ENCODE data around the gene ZNF536. TPM values are rescaled to one million over a fixed set of nuclear protein-coding genes. Genes with fewer than 3 reads are reported as not detected.

Gene ZNF536
- total RNA-seq, 1 donor from 2014 or later, result 0.43 TPM

DNA sequence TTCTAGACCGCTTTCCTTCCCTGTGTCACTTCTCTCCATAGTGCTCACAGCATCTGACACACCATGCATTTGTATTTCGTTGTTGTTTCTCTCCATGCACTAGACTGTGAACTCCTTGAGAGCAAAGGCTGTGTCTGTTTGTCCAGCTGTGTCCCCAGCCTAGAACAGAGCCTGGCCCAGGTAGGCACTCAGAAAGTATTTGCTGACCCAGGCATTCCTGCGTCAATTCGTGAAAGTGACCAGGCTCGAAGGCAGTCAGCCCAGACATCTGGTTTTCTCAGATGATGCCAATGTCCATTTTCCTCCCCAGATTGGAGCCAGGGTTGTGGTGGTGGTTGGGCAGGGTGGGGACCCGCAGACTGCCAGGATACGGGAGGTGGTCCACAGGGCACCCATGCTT lies 164.8 kb downstream of the ZNF536 start:
- H4K20me1 ChIP-seq (ENCODE audit: insufficient read depth, low read length), result no peaks in the 10 kb centered on the region
- Mint-ChIP-seq H3K9me3 (ENCODE audit: unreplicated experiment) (peaks cover 6% of the 10 kb centered on the region), H3K4me1 (ENCODE audit: low read depth, unreplicated experiment) (no peaks in the 10 kb centered on the region), H3K4me3 (ENCODE audit: unreplicated experiment) (no peak overlapping the region), H3K27ac (ENCODE audit: unreplicated experiment) (no peak overlapping the region), H3K36me3 (ENCODE audit: low read depth, unreplicated experiment) (no peaks in the 10 kb centered on the region), H3K27me3 (ENCODE audit: low read depth, unreplicated experiment) (peaks cover 38% of the 10 kb centered on the region)
- no peak overlapping the region for H3K9ac ChIP-seq (ENCODE audit: low read length)
- no peak overlapping the region for H2AFZ ChIP-seq (ENCODE audit: low read depth, low read length)
- no peaks in the 10 kb centered on the region for H3K79me2 ChIP-seq (ENCODE audit: insufficient read depth, low read length)
- H3K4me1 ChIP-seq (ENCODE audit: insufficient read depth, low read length), result no peaks in the 10 kb centered on the region
- no peak overlapping the region for H3K4me2 ChIP-seq (ENCODE audit: low read length)
- no peak overlapping the region for H3K27ac ChIP-seq (ENCODE audit: low read depth, low read length)
- FAIRE-seq, result no peak
- H3K36me3 ChIP-seq (ENCODE audit: insufficient read depth, low read length), result no peaks in the 10 kb centered on the region
- no peaks in the 10 kb centered on the region for H3K27me3 ChIP-seq (ENCODE audit: insufficient read depth, low read length)
- no peaks in the 10 kb centered on the region for H3K9me3 ChIP-seq (ENCODE audit: insufficient read depth, low read depth, low read length)
- H3K4me3 ChIP-seq (ENCODE audit: insufficient read depth, low read depth, low read length), result no peak overlapping the region
- no peak for DNase-seq (ENCODE audit: low read depth)
- no peak for TF ChIP-seq EZH2 (IDR thresholded peaks at IDR 0.05; ENCODE audit: insufficient read depth, low read length)
- TF ChIP-seq CTCF (IDR thresholded peaks at IDR 0.05; ENCODE audit: insufficient read depth, low read depth, low read length), result no peak

GRCh38 chr19:30539315-30539714 lies 167.1 kb downstream of the ZNF536 start:
- FAIRE-seq, result no peak
- no peaks in the 10 kb centered on the region for H3K4me1 Mint-ChIP-seq (ENCODE audit: low read depth, unreplicated experiment)

More at GRCh38 chr19:30539315-30539714, 167.1 kb downstream of the ZNF536 start:
- no peak overlapping the region for H2AFZ ChIP-seq (ENCODE audit: low read depth, low read length)
- Mint-ChIP-seq H3K9me3 (ENCODE audit: unreplicated experiment) (peaks cover 6% of the 10 kb centered on the region), H3K27me3 (ENCODE audit: low read depth, unreplicated experiment) (peaks cover 39% of the 10 kb centered on the region), H3K36me3 (ENCODE audit: low read depth, unreplicated experiment) (no peaks in the 10 kb centered on the region), H3K4me3 (ENCODE audit: unreplicated experiment) (no peak overlapping the region), H3K27ac (ENCODE audit: unreplicated experiment) (no peak overlapping the region)
- H4K20me1 ChIP-seq (ENCODE audit: insufficient read depth, low read length), result no peaks in the 10 kb centered on the region
- H3K36me3 ChIP-seq (ENCODE audit: insufficient read depth, low read length), result no peaks in the 10 kb centered on the region
- H3K27me3 ChIP-seq (ENCODE audit: insufficient read depth, low read length), result no peaks in the 10 kb centered on the region
- no peak overlapping the region for H3K4me2 ChIP-seq (ENCODE audit: low read length)
- H3K4me3 ChIP-seq (ENCODE audit: insufficient read depth, low read depth, low read length), result no peak overlapping the region
- no peaks in the 10 kb centered on the region for H3K79me2 ChIP-seq (ENCODE audit: insufficient read depth, low read length)
- H3K4me1 ChIP-seq (ENCODE audit: insufficient read depth, low read length), result no peaks in the 10 kb centered on the region
- H3K9ac ChIP-seq (ENCODE audit: low read length), result no peak overlapping the region
- TF ChIP-seq CTCF (IDR thresholded peaks at IDR 0.05; ENCODE audit: insufficient read depth, low read depth, low read length), result no peak
- TF ChIP-seq EZH2 (IDR thresholded peaks at IDR 0.05; ENCODE audit: insufficient read depth, low read length), result no peak
- peaks cover 4% of the 10 kb centered on the region for H3K9me3 ChIP-seq (ENCODE audit: insufficient read depth, low read depth, low read length)
- no peak for DNase-seq (ENCODE audit: low read depth)
- H3K27ac ChIP-seq (ENCODE audit: low read depth, low read length), result no peak overlapping the region

Measured in astrocyte (in vitro differentiated cells and primary cell).